Occipital lobe (tissue), 2 donors: ENCODE data around the gene STIP1. TPM values are rescaled to one million over a fixed set of nuclear protein-coding genes. Genes with fewer than 3 reads are reported as not detected.
"Not testable (repeated sequence)": the region's sequence is repeated elsewhere in the genome, so short reads cannot be mapped to it uniquely, and the experiment has no call there.

Experiments
- DNase-seq: peaks from one replicate; lab custom pipeline; 2025; lab: John Stamatoyannopoulos, UW
- total RNA-seq: library from RNA; depleted of rRNA; stranded (reverse); fragments of >200 nt; gene quantifications from one replicate; pipeline ENCODE4 v1.2.3, GENCODE V29; 2014

The STIP1 gene
- total RNA-seq, 1 donor from 2014 or later: 69.4 TPM

DNA sequence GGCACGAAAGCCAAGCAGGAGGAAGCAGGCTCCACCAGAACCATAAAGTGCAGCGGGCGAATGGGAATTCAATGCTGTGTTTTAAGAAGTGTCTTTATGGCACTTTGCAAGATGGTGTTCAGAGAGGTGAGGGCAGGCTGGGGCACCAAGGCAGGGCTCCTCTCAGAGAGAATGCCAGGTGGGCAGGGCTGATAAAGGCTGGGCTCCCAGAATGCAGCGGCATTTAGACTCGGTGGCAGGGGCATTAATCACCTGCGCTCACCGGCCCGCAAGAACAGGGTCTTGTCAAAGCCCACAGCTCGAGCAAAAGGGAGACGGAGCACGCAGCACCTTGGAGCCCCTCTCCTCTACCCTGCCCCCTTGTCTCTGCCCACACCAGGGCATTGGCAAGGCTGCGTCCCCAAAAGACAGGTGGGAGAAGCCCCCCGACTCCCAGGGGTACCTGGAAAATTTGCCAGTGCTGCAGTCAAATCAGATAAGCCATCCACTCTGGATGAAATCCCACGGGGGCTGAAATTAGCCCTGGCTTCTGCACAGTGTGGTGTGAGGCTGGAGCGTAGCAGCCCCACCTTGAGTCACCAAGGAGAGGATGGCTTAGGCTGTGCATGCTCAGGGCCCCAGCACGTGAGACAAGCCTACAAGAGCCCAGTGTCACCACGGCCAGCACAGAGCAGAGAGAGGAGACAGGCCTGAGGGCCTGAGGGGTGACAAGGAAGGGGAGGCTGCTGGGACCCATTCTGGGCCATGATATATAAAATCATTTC lies 28.2 kb upstream of the STIP1 start:
- DNase-seq: no peak

DNA sequence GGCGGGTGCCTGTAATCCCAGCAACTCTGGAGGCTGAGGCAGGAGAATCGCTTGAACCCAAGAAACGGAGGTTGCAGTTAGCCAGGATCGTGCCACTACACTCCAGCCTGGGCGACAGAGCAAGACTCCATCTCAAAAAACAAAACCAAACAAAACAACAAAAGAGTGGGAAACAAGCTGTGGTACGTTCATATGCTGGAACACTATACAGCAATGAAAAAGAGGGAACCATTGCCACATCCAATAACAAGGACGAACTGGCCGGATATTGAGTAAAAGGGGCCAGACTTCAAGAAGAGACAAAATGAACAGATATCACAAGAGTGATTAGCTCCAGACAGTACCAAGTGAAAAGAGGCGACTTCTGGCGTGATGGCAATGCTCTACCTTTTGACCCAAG lies 24.9 kb upstream of the STIP1 start:
- DNase-seq: no peak

DNA sequence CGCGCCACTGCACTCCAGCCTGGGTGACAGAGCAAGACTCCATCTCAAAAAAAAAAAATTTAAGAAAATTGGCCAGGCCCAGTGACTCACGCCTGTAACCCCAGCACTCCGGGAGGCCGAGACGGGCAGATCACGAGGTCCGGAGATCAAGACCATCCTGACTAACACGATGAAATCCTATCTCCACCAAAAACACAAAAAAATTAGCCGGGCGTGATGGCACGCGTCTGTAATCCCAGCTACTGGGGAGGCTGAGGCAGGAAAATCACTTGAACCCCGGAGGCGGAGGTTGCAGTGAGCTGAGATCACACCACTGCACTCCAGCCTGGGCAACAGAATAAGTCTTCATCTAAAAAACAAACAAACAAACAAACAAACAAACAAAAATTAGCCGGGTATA lies 23.2 kb upstream of the STIP1 start:
- not testable (repeated sequence) for DNase-seq

DNA sequence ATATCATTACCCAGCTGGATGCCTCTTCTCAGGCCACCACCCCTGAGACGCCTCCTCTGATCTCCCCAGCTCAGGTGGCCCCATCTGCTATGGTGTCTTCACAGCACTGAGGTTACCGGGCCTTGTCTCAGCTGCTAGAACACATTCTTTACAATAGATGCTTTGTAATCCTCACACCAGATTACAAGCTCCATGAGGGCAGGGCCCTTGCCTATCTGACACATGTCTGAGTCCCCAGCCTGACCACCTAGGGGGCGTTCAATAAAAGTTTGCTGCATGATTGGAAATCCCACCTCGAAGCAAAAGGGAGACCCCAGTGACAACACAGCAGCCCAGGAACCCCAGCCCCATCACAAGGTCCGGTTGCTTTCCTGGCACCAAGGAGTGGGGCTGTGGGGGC lies 22.0 kb upstream of the STIP1 start:
- no peak for DNase-seq

DNA sequence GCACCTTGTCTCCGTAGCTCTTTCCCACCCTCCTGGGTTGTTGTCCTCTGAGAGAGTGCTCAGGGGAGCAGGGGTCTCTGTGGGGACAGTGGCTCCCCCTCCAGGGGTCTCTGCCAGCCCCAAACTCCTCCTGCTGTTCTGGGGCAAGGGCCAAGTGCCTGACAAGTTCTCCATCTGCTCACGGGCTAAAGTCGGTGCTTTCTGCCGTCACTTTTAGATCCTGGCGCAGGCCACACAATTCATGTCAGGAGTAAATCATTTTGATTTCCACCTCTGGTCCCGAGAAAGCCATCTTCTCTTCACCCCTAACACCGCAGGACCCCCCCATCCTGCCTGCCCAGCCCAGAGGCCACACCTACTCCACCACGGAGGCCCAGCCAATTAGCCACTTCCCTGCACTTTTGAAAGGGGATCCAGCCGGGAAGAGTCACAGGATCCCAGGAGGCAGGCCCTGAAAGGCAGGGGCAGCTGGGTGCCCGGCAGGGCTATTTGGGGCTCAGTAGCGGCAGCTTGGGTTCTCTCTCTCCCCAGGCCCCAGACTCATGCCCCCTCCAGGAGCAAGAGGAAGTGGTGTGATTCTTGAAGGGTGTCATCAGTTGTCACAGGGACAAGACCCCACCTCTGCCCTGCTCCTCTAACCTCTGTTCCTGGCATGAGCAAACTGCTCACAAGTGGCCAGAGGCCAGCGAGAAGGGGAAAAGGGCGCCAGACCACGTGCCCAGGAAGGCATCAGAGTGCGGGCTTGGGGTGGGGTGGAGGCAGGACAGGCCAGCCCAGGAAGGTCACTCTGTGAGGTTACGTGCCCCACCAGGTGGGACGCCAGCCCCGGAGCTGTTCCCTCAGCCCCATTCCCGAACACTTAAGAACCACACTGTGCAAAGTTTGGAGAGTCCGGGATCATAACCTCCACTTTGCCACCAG lies 21.3 kb upstream of the STIP1 start:
- DNase-seq: no peak

DNA sequence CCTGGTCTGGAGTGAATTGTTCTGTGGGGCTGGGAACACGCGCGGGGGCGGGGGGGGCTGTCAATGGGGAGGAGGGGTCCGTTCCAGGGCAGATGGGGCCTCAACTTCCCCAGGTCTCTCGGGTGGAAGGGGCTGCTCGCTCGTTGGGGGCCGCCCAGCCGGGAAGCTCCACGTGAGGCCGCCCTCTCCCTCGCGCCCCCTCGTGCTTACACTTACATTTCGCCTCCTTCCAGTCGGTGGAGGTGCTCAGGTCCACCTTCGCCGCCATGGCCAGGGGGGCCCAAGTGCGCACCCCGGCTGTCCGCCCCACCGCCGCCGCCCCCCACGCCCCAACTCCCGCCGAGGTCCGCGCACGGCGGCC lies 20.5 kb upstream of the STIP1 start:
- no peak for DNase-seq

DNA sequence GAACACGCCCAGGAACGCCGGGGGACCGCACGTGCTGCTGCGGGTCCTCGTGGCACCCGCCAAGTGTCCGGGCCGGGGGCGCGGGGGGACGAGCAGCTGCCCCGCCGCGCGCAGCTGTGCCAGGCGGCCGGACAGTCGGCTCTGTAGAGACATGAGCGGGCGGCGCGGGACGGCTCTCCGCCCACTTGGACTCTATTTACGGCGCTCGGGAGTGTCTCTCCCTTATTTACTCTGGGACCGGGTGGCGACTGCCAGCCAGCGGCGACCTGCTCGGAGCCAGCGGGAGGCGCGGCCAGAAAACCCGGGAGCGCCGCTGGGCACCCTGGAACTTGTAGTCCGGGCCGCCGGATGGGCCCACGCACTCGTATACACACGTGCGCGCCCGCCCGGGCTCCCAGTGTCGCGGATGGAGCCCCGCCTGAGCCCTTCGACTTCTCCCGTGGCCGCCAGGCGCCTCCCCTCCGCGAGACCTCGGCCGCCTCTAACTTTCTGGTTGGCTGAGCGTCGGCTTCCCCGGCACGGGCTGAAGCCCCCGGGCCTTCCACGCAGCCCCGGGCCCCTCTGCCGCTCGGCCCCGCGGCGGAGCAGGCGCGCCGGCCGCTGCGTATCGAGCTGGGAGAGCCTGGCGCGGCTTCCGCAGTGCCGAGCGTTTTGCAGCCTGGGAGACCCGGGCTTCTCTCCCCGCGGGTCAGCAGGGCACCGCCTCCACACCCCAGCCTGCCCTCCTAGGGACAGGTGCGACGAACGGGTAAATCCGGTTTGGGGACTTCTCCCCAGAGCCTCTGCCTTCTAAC lies 19.9 kb upstream of the STIP1 start, which contains the start of gene MACROD1:
Gene MACROD1, minus strand, starts transcription at position 272 of the 794 bp plus-strand sequence. Its CDS starts 119 bp downstream, at position 153.
- DNase-seq: peak; percentile 73

DNA sequence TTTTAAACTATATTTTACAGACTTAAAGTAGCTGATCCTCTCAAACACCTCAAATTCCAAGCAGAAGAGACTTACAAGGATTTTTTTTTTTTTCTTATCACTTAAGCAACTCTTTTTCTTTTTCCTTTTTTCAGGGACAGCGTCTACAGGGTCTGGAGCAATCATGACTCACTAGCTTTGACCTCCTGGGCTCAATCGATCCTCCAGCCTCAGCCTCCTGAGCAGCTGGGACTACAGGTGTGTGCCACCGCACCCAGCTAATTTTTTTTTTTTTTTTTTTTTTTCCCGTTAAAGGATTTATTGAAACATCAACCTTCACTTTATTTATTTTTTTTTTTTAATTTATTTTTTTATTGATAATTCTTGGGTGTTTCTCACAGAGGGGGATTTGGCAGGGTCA lies 15.6 kb upstream of the STIP1 start:
- DNase-seq: no peak

DNA sequence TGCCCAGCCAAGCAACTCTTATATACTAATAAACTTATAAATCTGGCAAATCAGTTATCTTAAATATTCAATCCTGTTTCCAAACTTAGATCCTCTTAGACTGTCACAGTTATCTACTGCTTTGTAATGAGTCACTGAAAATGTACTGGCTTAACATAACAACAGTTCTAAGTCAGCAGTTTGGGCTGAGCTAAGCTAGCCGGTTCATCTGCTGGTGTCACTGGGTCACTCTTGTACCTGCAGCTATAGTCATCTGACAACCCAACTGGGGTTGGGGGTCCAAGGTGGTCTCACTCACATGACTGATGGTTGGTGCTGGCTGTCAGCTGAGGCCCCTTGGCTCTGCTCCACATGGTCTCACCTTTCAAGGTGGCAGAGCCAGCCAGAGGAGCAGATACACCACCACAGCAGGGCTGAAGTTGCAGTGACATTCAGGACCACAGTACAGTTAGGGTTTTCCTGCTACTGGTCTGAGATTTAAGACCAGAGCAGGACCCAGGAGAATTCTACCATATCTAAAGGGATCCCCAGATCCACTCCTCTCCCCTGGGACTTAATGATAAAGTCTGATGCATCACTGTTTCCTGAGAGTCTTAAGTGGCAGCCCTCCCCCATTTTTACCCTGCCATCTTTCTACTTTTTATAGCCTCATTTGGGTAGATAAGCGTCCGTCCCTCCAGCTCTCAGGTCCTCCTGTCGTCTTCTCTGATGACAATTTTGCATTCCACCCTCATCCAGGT lies 12.2 kb upstream of the STIP1 start:
- DNase-seq: no peak

DNA sequence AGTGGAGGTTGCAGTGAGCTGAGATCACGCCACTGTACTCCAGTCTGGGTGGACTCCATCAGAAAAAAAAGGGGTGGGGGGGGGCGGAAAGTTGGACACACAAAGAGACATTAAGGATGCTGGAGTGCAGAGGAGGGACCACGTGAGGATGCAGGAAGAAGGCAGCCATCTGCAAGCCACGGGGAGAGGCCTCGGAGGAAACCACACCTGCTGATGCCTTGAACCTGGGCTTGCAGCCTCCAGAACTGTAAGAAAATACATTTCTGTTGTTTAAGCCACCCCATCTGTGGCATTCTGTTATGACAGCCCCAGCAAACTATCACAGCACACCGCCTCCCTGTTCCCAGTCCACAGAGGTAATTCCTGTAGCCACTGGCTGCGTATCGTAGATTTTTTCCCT lies 9.2 kb upstream of the STIP1 start:
- DNase-seq: no peak

DNA sequence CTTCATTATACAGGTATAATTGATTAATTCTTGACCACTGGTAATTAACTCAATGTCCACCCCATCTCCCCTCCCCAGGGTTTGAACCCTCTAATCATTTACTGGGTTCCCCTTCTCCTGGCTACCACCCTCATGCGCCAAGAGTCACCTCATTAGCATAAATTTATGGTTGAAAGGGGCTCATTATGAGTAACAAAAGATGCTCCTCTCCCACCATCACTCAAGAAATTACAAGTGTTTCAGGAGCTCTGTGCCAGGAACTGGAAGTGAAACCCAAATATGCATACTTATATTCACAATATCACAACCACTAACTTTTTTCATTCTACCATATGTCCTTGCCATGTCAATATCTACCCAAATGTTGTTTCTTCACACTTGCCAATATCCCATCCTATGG lies 7.8 kb upstream of the STIP1 start:
- DNase-seq: no peak

DNA sequence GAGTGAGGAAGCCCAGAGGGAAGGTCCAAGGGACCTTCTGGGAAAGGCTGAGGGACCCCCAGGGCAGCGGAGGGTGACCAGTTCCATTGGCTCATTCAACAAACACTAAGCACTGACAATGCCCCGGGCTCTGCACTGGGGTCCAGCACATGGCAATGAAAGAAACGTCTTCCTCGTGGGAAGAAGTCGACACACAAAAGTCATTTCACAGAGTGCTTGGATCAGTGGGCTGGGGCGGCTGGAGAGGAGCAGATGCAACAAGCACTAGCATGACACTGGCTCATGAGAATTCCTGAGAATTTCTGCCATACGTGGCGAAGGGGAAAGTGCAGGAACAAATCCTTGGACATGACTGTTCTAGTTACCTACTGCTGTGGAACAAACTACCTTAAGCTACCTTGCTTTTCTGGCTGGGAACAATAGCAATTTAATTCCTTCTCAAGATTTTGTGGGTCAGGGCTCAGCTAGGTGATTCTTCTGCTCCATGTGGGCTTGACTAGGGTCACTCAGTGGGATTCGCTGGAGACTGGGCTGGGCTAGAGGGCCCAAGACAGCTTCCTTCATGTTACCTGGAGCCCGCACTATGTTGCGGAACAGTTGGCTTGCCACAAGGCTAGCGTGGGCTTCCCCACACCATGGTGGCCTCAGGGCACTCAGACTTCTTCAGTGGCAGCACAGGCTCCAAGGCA lies 6.9 kb upstream of the STIP1 start:
- no peak for DNase-seq

DNA sequence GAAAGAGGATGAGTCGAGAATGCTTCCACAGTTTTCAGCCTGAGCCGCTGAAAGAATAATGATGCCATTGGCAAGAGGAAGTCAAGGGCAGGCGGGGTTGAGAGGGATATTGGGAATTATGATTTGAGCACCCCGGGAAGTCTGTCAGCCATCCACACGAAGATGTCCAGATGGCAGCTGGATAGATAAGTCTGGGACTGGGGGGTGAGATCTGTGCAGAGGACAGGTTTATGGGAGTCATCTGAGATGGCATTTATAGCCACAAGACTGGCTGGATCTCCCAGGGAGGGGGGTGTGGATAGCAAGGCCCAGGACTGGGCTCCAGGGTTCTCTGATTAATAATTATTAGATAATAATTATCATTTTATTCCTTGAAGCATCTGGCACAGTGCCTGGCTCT lies 5.1 kb upstream of the STIP1 start:
- no peak for DNase-seq

DNA sequence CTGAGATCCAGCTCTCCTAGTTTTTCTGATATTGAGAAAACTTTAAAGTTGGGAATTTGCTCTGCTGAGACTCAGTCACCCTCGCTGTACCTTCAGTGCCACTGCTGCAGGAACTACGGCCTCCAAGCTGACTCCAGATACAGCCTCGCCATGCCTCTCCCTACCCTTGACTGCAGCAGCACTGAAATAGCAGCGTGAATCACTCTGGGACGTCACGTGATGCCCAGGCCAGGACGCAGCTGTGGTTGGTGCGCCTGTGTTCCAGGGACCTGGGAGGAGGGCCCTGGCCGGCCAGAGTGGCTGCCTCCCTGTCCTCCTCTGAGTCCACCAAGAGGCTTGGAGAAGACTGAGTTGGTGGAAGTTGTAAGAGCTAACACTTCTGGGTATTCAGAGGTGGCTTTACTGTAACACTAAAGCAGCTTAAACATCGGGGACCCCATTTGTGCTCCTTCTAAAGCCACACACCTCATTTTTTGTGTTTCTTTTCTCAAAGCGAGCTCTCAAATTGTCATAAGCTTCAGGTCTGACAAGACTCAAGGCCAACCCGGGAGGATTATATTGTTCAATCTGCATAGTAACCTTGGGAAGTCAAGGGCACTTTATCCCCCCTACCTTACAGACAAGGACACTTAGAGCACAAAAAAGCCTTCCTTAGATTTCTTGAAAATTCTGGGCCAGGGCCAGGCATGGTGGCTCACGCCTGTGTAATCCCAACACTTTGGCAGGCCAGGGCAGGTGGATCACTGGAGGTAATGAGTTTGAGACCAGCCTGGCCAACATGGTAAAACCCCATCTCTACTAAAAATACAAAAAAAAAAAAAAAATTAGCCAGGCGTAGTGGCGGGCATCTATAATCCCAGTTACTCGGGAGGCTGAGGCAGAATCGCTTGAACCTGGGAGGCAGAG lies 4.2 kb upstream of the STIP1 start:
- peak; percentile 91 for DNase-seq

DNA sequence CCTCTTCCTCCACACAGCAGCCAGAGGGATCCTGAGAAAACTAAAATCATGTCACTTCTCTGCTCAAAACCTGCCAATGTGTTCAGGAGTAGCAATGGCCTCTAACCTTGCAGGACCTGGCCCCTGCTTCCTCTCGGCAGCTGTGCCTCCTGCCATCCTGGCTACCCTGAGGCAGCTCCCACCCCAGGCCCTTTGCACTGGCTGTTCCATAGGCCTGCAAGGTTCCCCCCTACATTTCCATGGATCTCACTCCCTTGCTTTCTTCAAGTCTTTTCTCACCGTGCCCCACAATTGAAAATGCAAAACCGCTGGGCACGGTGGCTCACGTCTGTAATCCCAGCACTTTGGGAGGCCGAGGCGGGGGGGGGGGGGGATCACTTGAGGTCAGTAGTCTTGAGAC lies 2.1 kb upstream of the STIP1 start:
- DNase-seq: no peak

DNA sequence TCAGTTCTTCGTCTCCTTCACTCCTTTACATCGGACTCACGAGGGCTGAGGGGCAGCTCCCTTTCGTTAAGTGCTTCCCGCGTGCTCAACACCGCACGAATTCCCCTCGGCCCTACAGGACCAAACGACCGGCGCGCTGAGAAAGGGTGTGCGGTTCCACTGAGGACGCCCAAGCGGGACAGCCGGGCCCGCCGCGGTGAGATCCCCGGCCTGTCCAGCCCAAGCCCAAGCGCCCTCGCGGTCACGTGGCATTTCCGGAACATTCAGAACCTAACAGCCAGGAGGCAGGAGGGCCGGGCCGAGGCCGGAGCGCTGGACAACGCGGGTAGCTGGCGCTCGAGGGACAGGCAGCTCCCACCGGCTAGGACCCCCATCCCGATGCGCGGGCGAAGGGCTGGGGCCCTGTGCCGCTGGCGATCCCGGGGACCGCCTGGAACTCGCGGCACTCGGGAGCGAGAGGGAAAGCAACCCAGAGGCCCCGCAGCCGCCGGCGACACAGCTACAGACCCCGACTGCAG lies 737 bp upstream of the STIP1 start:
- peak; percentile 82 for DNase-seq

DNA sequence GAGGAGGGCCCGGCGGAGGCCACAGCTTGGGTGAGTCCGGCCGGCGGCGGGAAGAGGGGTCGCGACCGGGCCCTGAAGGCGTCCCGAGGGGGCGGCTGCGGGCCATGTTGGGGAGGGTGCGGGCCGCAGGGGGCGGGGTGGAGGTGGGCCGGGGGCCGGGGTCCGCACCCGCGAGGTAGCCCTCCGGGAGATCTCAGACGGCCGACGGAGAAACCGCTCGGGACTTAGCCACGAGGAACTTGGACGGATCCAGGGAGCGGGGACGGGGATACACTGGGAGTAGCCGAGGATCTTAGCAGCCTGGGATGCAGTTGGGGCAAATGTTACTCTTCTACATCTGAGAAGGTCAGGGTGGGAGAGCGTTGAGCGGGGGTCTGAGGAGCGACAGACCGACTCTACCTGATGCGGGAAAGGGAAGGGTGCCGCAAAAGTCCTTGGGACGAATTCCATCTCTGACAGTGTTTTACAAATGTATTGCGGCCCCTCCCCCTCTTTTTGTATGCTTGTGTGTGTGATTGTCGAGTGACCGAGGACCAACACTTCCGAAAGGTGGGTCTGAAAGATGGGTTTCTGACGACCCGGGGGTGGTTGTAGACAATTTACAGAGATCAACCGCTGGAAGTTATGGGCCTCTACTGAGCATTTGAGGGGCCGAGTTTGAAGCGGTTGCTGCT lies 658 bp downstream of the STIP1 start:
- no peak for DNase-seq

DNA sequence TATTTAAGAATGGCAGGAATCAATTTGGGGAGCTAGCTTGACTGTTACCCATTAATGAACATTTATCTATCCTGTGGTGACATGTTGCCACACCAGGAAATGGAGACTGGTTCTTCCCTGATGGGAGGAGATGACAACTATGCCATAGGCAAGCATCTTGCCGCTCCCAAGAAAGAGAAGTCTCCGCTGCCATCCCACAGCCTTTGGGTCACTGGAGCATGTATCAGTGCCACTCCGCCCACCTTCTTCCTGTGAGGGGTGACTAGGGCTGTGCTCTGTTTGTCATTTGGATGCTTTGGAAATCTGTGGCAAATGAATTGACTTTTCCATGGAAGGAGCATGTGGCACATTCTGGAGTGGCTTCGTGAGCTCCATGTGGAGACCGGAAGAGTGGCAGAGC lies 6.5 kb downstream of the STIP1 start:
- no peak for DNase-seq

DNA sequence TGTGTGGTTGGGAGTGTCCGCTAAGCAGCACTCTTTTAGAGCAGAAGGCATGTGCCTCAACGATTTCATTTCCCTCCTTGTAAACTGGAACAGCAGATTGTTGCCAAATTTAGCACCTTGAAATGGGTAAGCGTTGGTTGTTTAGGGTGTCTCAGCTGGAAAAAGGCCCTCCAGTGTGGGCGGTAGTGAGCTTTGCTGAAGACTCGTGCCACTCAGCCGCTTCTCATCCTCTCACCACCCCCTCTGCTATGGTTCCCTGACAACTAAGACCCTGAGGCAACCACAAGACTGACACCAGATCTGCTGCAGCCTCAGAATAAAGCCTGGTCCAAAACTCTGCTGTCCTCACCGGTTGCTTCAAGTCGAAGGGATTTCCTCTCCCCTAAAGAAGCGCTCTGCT lies 10.7 kb downstream of the STIP1 start:
- peak; percentile 36 for DNase-seq
